H1 (cell line): ENCODE measurements around the gene ALDH1A3. TPM values are rescaled to one million over a fixed set of nuclear protein-coding genes. Genes with fewer than 3 reads are reported as not detected.

Source experiments
- BACH1 ChIP-seq: IDR thresholded peaks from 2 replicates; pipeline ENCODE4 v1.6.1; 2012; ENCODE audit warnings: low read length, improper control_type of control experiment
- CHD7 ChIP-seq: fragments of 300-600 bp; sonication (generic); IDR thresholded peaks from 2 replicates; pipeline ENCODE4 v1.7.1; 2012; ENCODE audit warnings: low read length, moderate library complexity, mild to moderate bottlenecking, inconsistent platforms; ENCODE audit not compliant: insufficient replicate concordance
- CTCF ChIP-seq, 3 experiments: IDR thresholded peaks; 1 replicate in 2 of 3; 2 replicates in 1 of 3; pipeline versions ENCODE4 v1.5.1 to v1.6.1; 2011; ENCODE audit warnings: low read length in 3 of 3, mild to moderate bottlenecking in 3 of 3, inconsistent platforms in 2 of 3, low read depth in 1 of 3, moderate library complexity in 1 of 3; ENCODE audit not compliant: insufficient read depth in 1 of 3; ENCODE audit errors: control extremely low read depth in 1 of 3
- PHF8 ChIP-seq: fragments of 200-600 bp; sonication (generic); conservative IDR thresholded peaks from 2 replicates; pipeline ENCODE4 v1.7.1; 2012; ENCODE audit warnings: low read depth, mild to moderate bottlenecking, inconsistent platforms, low read length, moderate library complexity
- SP4 ChIP-seq: IDR thresholded peaks from 2 replicates; pipeline ENCODE4 v1.6.1; 2012; ENCODE audit warnings: low read length, inconsistent platforms
- SUZ12 ChIP-seq: fragments of 200-600 bp; sonication (generic); IDR thresholded peaks from 2 replicates; pipeline ENCODE4 v1.6.1; 2012; ENCODE audit warnings: mild to moderate bottlenecking, inconsistent platforms, low read length, moderate library complexity, mixed read lengths
- YY1 ChIP-seq: IDR thresholded peaks from 2 replicates; pipeline ENCODE4 v1.6.1; 2011; ENCODE audit warnings: low read depth, mild to moderate bottlenecking, low read length
- polyA plus RNA-seq, 7 experiments: library from polyadenylated mRNA; depleted of rRNA in 3 of 7; stranded (reverse) in 5 of 7; unstranded in 2 of 7; fragments of >200 nt in 5 of 7; fragments of 200-250 nt in 2 of 7; gene quantifications; 1 replicate in 5 of 7; 2 replicates in 1 of 7; 4 replicates in 1 of 7; pipeline versions ENCODE4 v1.2.1 to v1.2.3, GENCODE V29; 2011 to 2013; ENCODE audit warnings: missing spikeins in 2 of 7, mixed read lengths in 2 of 7
- total RNA-seq: library from RNA; stranded (reverse); fragmentation: NEBNext Ultra II Directional; extraction: Animal tissue kit (Norgen Biotek cat#: 25700); gene quantifications from 2 replicates; pipeline ENCODE4 v1.2.1, GENCODE V29; 2021

ALDH1A3 gene
- total and polyA plus RNA-seq, 2 of the 8 experiments (the other 6 are each of a cell fraction or from before 2014, with no cell fraction given): 2.2 to 5.5 TPM

DNA sequence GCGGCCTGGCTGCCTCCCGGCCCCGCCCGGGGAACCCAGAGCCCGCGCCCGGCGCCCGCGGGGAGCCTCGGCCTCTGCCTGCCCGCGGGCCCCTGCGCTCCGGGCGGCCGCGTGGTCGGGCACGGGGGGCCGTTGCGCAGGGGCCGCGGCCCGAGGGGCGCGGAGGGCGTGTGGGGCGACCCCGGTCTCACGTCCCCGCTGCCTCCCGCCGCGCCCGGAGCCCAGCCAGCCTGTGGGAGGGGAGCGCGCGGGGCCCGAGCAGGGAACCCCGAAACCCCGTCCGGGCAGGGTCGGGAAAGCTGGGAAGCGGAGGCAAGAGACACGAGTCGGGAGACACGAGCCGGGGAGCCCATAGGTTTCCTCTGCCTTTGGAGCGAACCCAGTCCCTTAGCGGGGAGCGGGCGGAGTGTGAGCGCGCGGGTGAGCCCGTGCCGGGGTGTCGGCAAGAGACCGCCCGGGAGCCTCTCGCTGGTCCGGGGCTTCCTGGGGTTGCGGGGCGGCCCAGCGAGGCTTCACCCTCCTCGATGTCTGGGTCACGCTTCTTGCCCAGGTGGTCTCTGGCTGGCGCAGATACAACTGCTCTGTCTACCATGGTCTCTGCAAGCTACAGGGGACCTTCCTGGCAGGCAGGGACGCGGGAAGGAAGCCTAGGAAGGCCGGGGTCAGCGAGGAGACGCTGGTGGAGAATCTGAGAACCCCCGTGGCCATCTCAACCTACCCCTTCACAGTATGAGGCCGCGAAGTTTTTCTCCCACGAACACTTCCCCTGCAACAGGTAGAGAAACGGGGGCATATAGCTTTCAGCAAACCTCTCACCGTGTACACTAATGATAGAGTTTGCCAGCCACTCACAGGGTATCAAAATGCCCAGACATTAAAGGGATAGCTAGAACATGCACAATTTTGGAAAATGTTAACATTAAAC, 40.1 kb downstream of the ALDH1A3 start (continued):
- TF ChIP-seq CHD7 (no peak), YY1 (no peak), SP4 (no peak), BACH1 (no peak), CTCF (IDR thresholded peaks at IDR 0.05; ENCODE audit: control extremely low read depth in 1 of 3, insufficient read depth in 1 of 3, low read depth in 1 of 3, low read length in 3 of 3) (no peak), PHF8 (peak; percentile 2; the same call in 1 of the 2 replicates), SUZ12 (peak; percentile 83)
